PFSK-1 (cell line): ENCODE results near the gene VEZF1.

ENCODE experiments used
- FOXP2 ChIP-seq: optimal IDR thresholded peaks from 2 replicates; pipeline ENCODE3; 2011; ENCODE audit warnings: borderline replicate concordance, control low read depth, inconsistent platforms; ENCODE audit not compliant: insufficient read depth; ENCODE audit errors: extremely low read length, extremely low read depth
- POLR2AphosphoS5 ChIP-seq: IDR thresholded peaks from 2 replicates; pipeline ENCODE4 v1.6.1; 2012; ENCODE audit warnings: low read depth, mild to moderate bottlenecking, control low read depth, low read length, moderate library complexity
- SIN3A ChIP-seq: IDR thresholded peaks from 2 replicates; pipeline ENCODE4 v1.6.1; 2012; ENCODE audit warnings: mild to moderate bottlenecking, low read length, moderate library complexity, borderline replicate concordance; ENCODE audit not compliant: insufficient read depth
- TAF1 ChIP-seq: IDR thresholded peaks from 2 replicates; pipeline ENCODE4 v1.6.1; 2012; ENCODE audit warnings: low read length, control low read depth, borderline replicate concordance; ENCODE audit not compliant: insufficient read depth
- TF ChIP-seq, protein P1 (sequence below), 2 experiments: IDR thresholded peaks; 2 replicates each; pipeline versions ENCODE4 v1.6.1 to v1.8.0; 2011 to 2012; ENCODE audit warnings: low read depth in 2 of 2, low read length in 2 of 2, control low read depth in 1 of 2, inconsistent platforms in 1 of 2, mild to moderate bottlenecking in 1 of 2, moderate library complexity in 1 of 2; ENCODE audit not compliant: insufficient read depth in 1 of 2

Gene VEZF1

DNA sequence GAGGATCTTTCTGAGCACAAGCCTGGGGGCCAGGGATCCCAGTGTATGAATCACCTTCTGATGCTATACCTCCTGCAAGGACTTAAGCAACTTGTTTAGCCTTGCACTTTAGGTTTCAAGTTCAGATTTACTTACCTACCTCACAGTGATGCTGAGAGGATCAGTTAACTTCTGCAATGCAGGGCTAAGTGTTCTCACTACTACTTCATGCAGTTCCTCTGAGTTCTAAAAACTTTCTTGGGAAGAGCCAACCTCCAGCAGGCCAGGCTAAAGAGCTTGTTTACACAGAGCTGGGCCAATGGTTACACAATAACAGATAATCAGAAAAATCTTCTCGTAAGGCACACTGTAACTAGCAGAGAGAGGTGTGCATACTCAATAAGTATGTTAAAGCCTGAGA, 13.0 kb downstream of the VEZF1 start:
- no peak for TF ChIP-seq FOXP2
- TF ChIP-seq POLR2AphosphoS5 = no peak
- no peak for TF ChIP-seq SIN3A
- no peak for TF ChIP-seq TAF1

DNA sequence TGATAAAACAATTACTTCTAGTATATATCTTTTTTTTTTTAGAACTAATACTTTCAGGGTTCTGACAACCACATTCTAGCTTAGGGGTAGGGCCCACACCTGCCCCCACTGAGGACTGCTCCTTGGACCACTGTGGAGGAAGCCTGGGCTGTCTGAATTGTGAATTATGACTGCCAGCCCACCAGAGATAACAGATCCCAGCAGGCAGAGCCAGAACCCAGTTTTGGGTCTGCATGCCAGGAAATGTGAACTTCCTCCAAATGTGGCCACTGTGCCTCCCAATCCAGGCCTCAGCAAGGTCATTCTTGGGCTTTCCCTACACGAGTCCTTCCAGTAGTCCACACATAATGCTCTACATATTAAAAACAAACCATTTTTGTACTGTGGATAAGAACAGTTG, 15.9 kb downstream of the VEZF1 start:
- TF ChIP-seq SIN3A = no peak
- TF ChIP-seq FOXP2 = no peak
- no peak for TF ChIP-seq TAF1
- TF ChIP-seq, protein P1, sequence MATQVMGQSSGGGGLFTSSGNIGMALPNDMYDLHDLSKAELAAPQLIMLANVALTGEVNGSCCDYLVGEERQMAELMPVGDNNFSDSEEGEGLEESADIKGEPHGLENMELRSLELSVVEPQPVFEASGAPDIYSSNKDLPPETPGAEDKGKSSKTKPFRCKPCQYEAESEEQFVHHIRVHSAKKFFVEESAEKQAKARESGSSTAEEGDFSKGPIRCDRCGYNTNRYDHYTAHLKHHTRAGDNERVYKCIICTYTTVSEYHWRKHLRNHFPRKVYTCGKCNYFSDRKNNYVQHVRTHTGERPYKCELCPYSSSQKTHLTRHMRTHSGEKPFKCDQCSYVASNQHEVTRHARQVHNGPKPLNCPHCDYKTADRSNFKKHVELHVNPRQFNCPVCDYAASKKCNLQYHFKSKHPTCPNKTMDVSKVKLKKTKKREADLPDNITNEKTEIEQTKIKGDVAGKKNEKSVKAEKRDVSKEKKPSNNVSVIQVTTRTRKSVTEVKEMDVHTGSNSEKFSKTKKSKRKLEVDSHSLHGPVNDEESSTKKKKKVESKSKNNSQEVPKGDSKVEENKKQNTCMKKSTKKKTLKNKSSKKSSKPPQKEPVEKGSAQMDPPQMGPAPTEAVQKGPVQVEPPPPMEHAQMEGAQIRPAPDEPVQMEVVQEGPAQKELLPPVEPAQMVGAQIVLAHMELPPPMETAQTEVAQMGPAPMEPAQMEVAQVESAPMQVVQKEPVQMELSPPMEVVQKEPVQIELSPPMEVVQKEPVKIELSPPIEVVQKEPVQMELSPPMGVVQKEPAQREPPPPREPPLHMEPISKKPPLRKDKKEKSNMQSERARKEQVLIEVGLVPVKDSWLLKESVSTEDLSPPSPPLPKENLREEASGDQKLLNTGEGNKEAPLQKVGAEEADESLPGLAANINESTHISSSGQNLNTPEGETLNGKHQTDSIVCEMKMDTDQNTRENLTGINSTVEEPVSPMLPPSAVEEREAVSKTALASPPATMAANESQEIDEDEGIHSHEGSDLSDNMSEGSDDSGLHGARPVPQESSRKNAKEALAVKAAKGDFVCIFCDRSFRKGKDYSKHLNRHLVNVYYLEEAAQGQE (IDR thresholded peaks at IDR 0.05; ENCODE audit: insufficient read depth in 1 of 2, low read depth in 2 of 2, low read length in 2 of 2) = no peak
- no peak for TF ChIP-seq POLR2AphosphoS5

DNA sequence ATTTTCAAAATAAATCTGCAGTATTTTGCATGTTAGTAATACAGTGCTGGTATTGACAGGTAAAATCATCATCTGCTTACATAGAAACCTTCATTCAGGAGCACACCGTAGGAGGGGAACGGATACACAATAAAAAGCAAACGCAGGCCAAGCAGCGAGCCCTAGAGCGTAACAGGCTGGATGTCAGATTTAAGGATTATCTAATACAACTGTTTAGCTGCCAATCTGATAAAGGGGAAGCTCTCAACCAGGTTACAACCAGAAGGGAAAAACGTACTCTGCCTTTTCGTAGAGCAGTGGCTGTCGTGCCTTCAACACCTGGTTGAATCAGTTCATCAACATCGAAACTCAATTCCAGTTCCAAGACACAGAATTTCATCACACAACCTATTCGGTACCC, 16.5 kb downstream of the VEZF1 start:
- no peak for TF ChIP-seq FOXP2
- TF ChIP-seq SIN3A = no peak
- TF ChIP-seq, protein P1 (IDR thresholded peaks at IDR 0.05; ENCODE audit: insufficient read depth in 1 of 2, low read depth in 2 of 2, low read length in 2 of 2) = no peak
- no peak for TF ChIP-seq TAF1

DNA sequence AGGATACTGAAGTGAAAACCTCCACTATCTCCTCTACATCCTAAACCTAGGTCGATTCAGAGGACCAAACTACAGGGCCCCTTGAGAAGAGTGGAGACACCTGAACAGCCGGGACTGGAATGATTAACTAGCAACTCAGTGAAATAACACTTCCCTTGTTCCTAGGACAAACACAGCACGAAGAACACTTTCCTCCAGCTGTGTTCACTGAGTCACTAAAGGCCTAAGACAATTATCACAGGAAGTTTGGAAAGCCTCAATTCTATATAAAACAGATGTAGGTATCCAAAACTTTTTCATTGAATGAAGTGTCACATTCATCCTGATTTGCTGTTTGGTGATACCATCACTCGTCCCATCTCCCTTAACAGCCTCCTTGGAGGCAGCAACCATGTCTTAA, 17.3 kb downstream of the VEZF1 start:
- peak; percentile 72 for TF ChIP-seq POLR2AphosphoS5
- TF ChIP-seq, protein P1 (IDR thresholded peaks at IDR 0.05; ENCODE audit: insufficient read depth in 1 of 2, low read depth in 2 of 2, low read length in 2 of 2) = 0 out of 4 replicates have a peak, but pooled peaks of 1 of the 2 experiments have one; percentile 20
- TF ChIP-seq SIN3A = no peak; the same call in 1 of the 2 replicates
- TF ChIP-seq FOXP2 = no peak

DNA sequence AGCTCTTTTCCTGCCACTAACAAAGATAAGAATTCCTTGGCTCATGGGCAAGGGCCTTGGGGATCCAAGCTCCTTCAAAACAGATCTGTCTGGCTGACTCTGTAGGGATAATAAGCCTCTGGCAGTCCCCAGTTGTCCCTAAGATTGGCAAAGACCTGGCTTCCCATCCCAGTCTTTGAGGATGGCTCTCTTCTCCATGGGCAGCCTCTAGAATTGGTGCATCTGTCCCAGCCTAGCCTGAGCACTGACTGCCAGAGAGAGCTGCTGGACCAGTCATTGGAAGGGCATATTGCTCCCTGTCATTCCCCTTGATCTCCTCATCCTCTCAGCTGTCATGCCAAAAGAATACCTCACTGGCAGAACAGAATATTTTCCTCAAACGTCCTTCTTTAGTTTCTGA, 19.6 kb downstream of the VEZF1 start:
- TF ChIP-seq, protein P1 (IDR thresholded peaks at IDR 0.05; ENCODE audit: insufficient read depth in 1 of 2, low read depth in 2 of 2, low read length in 2 of 2) = no peak
- TF ChIP-seq POLR2AphosphoS5 (no peak), SIN3A (no peak)

DNA sequence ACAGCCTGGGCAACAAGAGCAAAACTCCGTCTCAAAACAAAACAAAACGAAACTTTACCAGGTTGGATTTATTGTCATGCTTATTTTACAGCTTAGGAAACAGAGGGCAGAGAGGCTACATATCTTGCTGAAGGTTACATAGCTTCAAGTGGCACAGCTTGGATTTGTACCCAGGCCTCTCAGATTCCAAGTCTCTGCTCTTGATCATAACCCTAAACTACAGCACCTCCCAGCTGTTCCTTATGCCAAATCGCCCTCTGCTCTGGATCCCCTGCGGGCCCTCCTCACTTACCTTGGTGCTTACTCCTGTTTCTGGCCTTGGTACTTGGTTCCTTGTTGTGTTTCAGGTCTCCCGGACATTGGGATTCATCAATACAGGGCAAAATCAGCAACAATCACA, 21.2 kb downstream of the VEZF1 start:
- no peak for TF ChIP-seq POLR2AphosphoS5
- no peak for TF ChIP-seq SIN3A
- TF ChIP-seq, protein P1 (IDR thresholded peaks at IDR 0.05; ENCODE audit: insufficient read depth in 1 of 2, low read depth in 2 of 2, low read length in 2 of 2) = no peak
- no peak for TF ChIP-seq FOXP2
- no peak for TF ChIP-seq TAF1
